Spleen (tissue), 11 donors: ENCODE data around the gene CD82. TPM values are rescaled to one million over a fixed set of nuclear protein-coding genes. Genes with fewer than 3 reads are reported as not detected.

ENCODE experiments used
- DNase-seq: peaks from one replicate; pipeline ENCODE4 v3.0.0-alpha.2; 2020
- H3K27ac ChIP-seq, 8 donors: fragments of 200-600 bp; sonication (generic) in 7 of 8; 1 replicate in 4 of 8; 2 replicates in 4 of 8; pipeline versions ENCODE4 v1.5.0 to v1.8.0; 2016 to 2021; ENCODE audit warnings: inconsistent platforms in 4 of 8, mild to moderate bottlenecking in 4 of 8, moderate library complexity in 1 of 8
- H3K27me3 ChIP-seq, 7 donors: fragments of 200-600 bp; sonication (generic) in 6 of 7; replicated peaks in 1 of 7; 1 replicate in 4 of 7; 2 replicates in 3 of 7; pipeline versions ENCODE4 v1.5.0 to v1.8.0; 2016 to 2021; ENCODE audit warnings: inconsistent platforms in 3 of 7, mild to moderate bottlenecking in 1 of 7
- H3K36me3 ChIP-seq, 6 donors: fragments of 200-600 bp; sonication (generic) in 5 of 6; 1 replicate in 4 of 6; 2 replicates in 2 of 6; pipeline versions ENCODE4 v1.5.0 to v1.8.0; 2016 to 2021; ENCODE audit warnings: inconsistent platforms in 2 of 6
- H3K4me1 ChIP-seq, 6 donors: fragments of 200-600 bp; sonication (generic) in 5 of 6; 1 replicate in 3 of 6; 2 replicates in 3 of 6; pipeline versions ENCODE4 v1.5.0 to v1.8.0; 2016 to 2021; ENCODE audit warnings: inconsistent platforms in 3 of 6
- H3K4me3 ChIP-seq, 8 donors: fragments of 200-600 bp; sonication (generic) in 7 of 8; 1 replicate in 4 of 8; 2 replicates in 4 of 8; pipeline versions ENCODE4 v1.5.0 to v1.8.0; 2016 to 2021; ENCODE audit warnings: inconsistent platforms in 4 of 8, mild to moderate bottlenecking in 4 of 8, moderate library complexity in 2 of 8
- H3K9me3 ChIP-seq, 8 donors: fragments of 200-600 bp; sonication (generic) in 7 of 8; 1 replicate in 4 of 8; 2 replicates in 4 of 8; pipeline versions ENCODE4 v1.5.0 to v1.8.0; 2016 to 2021; ENCODE audit warnings: inconsistent platforms in 4 of 8
- CTCF ChIP-seq, 11 experiments: fragments of 200-600 bp in 7 of 11; fragments of 450-650 bp in 4 of 11; sonication (generic) in 4 of 11; IDR thresholded peaks in 8 of 11; conservative IDR thresholded peaks in 3 of 11; 1 replicate in 7 of 11; 2 replicates in 4 of 11; pipeline versions ENCODE4 v1.4.0 to v1.8.0; 2016 to 2021; ENCODE audit warnings: antibody characterized with exemption in 11 of 11, inconsistent platforms in 4 of 11, mild to moderate bottlenecking in 1 of 11
- POLR2A ChIP-seq, 3 donors: fragments of 450-650 bp; IDR thresholded peaks; one replicate each; pipeline ENCODE4 v1.5.1; 2017; ENCODE audit warnings: antibody characterized with exemption in 3 of 3, mild to moderate bottlenecking in 1 of 3
- POLR2AphosphoS5 ChIP-seq, 3 donors: sonication (generic); formaldehyde crosslinking; IDR thresholded peaks; one replicate each; pipeline ENCODE4 v1.5.1; 2017; ENCODE audit warnings: antibody characterized with exemption in 3 of 3
- WGBS, 5 donors: extraction: QIAGEN DNeasy Blood & Tissue Kit in 3 of 5; methylation state at CpG; one replicate each; pipeline versions ENCODE4 v1.1.5 to v1.1.7; 2013 to 2018; 5-methylcytosine and 5-hydroxymethylcytosine counted together
- intact Hi-C: fragments of 100-400 bp; cut with DNase I; formaldehyde crosslinking; loops from one replicate; pipeline ENCODE4 v1.15.0; 2023; ENCODE audit warnings: low total_unique reads
- polyA plus RNA-seq, 3 donors: library from polyadenylated mRNA; stranded (reverse); fragments of 200-250 nt; gene quantifications; one replicate each; pipeline ENCODE4 v1.2.1, GENCODE V29; 2013
- total RNA-seq, 7 donors: library from RNA; depleted of rRNA in 3 of 7; stranded (reverse); fragments of >200 nt in 3 of 7; fragmentation: NEBNext Ultra II Directional in 4 of 7; extraction: Animal tissue kit (Norgen Biotek cat#: 25700) in 4 of 7; gene quantifications; one replicate each; pipeline versions ENCODE4 v1.1.0 to v1.2.1, GENCODE V29; 2016 to 2021
- donor health status: healthy with polysubstance abuse.
- donor health status: DM: no; HTN: no; CAD: no; lungs with moderate emphysema.
- donor health status: DM: no; HTN: no; CAD: no.
- donor health status: Bipolar disorder and iron deficiency.
- donor health status: healthy.
- donor health status: DM: no; HTN: no; CAD: no.
- donor health status: DM: yes; HTN: yes; CAD: no.

Gene CD82
- total and polyA plus RNA-seq, 10 donors = 27.8 to 174 (median 95.2) TPM

- Histone ChIP-seq H3K27me3 (no peaks in the 10 kb centered on the region), H3K9me3 (no peaks in the 10 kb centered on the region), H3K27ac (peak overlapping the region; percentile 82 to 95 (median 88)), H3K36me3 (no peaks in the 10 kb centered on the region), H3K4me1 (peaks cover 33 to 82% (median 61%) of the 10 kb centered on the region in 6 donors), H3K4me3 (peak overlapping the region in 1 of 8 donors; percentile 76)
- no peak for TF ChIP-seq POLR2AphosphoS5 (IDR thresholded peaks at IDR 0.05)
- TF ChIP-seq CTCF (IDR thresholded peaks at IDR 0.05 in 8 of 11, conservative IDR thresholded peaks at IDR 0.05 in 3 of 11) = no peak
- TF ChIP-seq POLR2A (IDR thresholded peaks at IDR 0.05) = no peak
- WGBS, 5 donors = 62 to 76% (median 70%) methylated on average over 7 of the region's 7 CpGs
- intact Hi-C loops = no loop called here
- no peak for DNase-seq
Measured at GRCh38 chr11:44564166-44564565, 1.3 kb upstream of the CD82 start.

GRCh38 chr11:44564670-44565210 is 723 bp upstream of the CD82 start:
- intact Hi-C loops = loop anchor here (5.0 kb wide), 1 partner anchor 38 kb away; no protein-coding TSS in a partner anchor
- Histone ChIP-seq H3K4me3 (peak overlapping the region; percentile 33 to 76 (median 59)), H3K27ac (peak overlapping the region; percentile 82 to 95 (median 88)), H3K4me1 (peaks cover 34 to 82% (median 61%) of the 10 kb centered on the region in 6 donors), H3K36me3 (no peaks in the 10 kb centered on the region), H3K27me3 (no peaks in the 10 kb centered on the region), H3K9me3 (no peaks in the 10 kb centered on the region)
- 5 to 13% (median 9%) methylated on average over 22 of the region's 22 CpGs for WGBS, 5 donors
- TF ChIP-seq POLR2A (IDR thresholded peaks at IDR 0.05) (no peak), POLR2AphosphoS5 (IDR thresholded peaks at IDR 0.05) (peak; percentile 50 to 61 (median 58)), CTCF (IDR thresholded peaks at IDR 0.05 in 8 of 11, conservative IDR thresholded peaks at IDR 0.05 in 3 of 11) (no peak)
- DNase-seq = peak; percentile 90

- Histone ChIP-seq H3K4me3 (peak overlapping the region; percentile 48 to 76 (median 66)), H3K36me3 (peaks cover 0 to 11% (median 0%) of the 10 kb centered on the region in 6 donors), H3K27me3 (no peaks in the 10 kb centered on the region), H3K9me3 (no peaks in the 10 kb centered on the region), H3K4me1 (peaks cover 41 to 84% (median 67%) of the 10 kb centered on the region in 6 donors), H3K27ac (peak overlapping the region; percentile 42 to 95 (median 86))
- TF ChIP-seq CTCF (IDR thresholded peaks at IDR 0.05 in 8 of 11, conservative IDR thresholded peaks at IDR 0.05 in 3 of 11) (no peak), POLR2AphosphoS5 (IDR thresholded peaks at IDR 0.05) (no peak), POLR2A (IDR thresholded peaks at IDR 0.05) (no peak)
- intact Hi-C loops = loop anchor here (5.0 kb wide), 1 partner anchor 36 kb away; no protein-coding TSS in a partner anchor
- 15 to 24% (median 18%) methylated on average over 12 to 17 of the region's 17 CpGs for WGBS, 5 donors
- DNase-seq = peak; percentile 78
Measured at GRCh38 chr11:44565953-44566949, 788 bp downstream of the CD82 start.
